Bronchial epithelial cell (primary cell): ENCODE measurements around the gene ACTA1. TPM values are rescaled to one million over a fixed set of nuclear protein-coding genes. Genes with fewer than 3 reads are reported as not detected.
A peak's percentile ranks its signal among the peaks of the same experiment; 100 is the strongest.

Experiments
- DNase-seq: peaks from one replicate; pipeline ENCODE4 v3.0.0-alpha.2; 2010; ENCODE audit warnings: low read depth
- FAIRE-seq: peaks from 2 replicates; lab custom pipeline; 2011; peaks lifted over from hg19 to GRCh38; lab: Jason Lieb, UNC
- H3K27me3 ChIP-seq: 2 replicates; pipeline ENCODE4 v1.5.1; 2011; ENCODE audit warnings: low read length; ENCODE audit not compliant: control insufficient read depth, insufficient read depth
- H3K36me3 ChIP-seq: 2 replicates; pipeline ENCODE4 v1.5.1; 2011; ENCODE audit warnings: low read length; ENCODE audit not compliant: control insufficient read depth, insufficient read depth
- H3K4me3 ChIP-seq: 2 replicates; pipeline ENCODE4 v1.5.1; 2011; ENCODE audit warnings: mild to moderate bottlenecking, low read depth, low read length, control low read depth
- total RNA-seq: library from RNA; depleted of rRNA; stranded (reverse); fragments of >200 nt; gene quantifications from 2 replicates; pipeline ENCODE4 v1.2.1, GENCODE V29; 2014
- TF ChIP-seq, protein P1 (sequence below): IDR thresholded peaks from 2 replicates; pipeline ENCODE4 v1.5.1; 2011; ENCODE audit warnings: mild to moderate bottlenecking, moderate library complexity, low read length, control low read depth, inconsistent platforms; ENCODE audit not compliant: insufficient read depth, severe bottlenecking

The ACTA1 gene
- total RNA-seq, 1 donor from 2014 or later, result not detected

GRCh38 chr1:229452956-229453801 lies 19.3 kb upstream of the ACTA1 start:
- H3K36me3 ChIP-seq, result peaks cover 2% of the 10 kb centered on the region
- no peaks in the 10 kb centered on the region for H3K27me3 ChIP-seq
- DNase-seq (peak; percentile 50), FAIRE-seq (no peak)
- H3K4me3 ChIP-seq, result no peak overlapping the region
- TF ChIP-seq, protein P1, sequence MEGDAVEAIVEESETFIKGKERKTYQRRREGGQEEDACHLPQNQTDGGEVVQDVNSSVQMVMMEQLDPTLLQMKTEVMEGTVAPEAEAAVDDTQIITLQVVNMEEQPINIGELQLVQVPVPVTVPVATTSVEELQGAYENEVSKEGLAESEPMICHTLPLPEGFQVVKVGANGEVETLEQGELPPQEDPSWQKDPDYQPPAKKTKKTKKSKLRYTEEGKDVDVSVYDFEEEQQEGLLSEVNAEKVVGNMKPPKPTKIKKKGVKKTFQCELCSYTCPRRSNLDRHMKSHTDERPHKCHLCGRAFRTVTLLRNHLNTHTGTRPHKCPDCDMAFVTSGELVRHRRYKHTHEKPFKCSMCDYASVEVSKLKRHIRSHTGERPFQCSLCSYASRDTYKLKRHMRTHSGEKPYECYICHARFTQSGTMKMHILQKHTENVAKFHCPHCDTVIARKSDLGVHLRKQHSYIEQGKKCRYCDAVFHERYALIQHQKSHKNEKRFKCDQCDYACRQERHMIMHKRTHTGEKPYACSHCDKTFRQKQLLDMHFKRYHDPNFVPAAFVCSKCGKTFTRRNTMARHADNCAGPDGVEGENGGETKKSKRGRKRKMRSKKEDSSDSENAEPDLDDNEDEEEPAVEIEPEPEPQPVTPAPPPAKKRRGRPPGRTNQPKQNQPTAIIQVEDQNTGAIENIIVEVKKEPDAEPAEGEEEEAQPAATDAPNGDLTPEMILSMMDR, result peak; percentile 51

DNA sequence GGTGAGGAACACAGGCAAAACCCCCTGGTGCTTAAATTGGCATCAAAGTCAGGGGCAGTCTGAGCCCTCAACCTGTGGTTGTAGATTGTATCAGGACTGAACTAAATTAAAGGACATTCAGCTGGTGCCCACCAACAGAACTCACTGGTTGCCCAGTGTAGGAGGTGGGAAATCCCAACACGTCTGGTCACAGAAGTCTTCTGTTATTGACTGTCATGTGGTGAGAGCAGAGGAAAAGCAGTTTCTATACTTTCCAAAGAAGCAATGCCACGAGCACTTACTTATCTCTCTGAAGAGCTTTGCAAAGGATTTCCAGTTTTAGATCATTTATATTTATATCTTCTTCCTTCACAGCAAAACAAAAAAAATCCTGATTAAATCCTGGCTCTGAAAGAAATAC lies 15.0 kb upstream of the ACTA1 start:
- H3K4me3 ChIP-seq, result no peak overlapping the region
- FAIRE-seq, result no peak
- TF ChIP-seq, protein P1, result no peak
- no peaks in the 10 kb centered on the region for H3K27me3 ChIP-seq
- no peaks in the 10 kb centered on the region for H3K36me3 ChIP-seq
- no peak for DNase-seq

DNA sequence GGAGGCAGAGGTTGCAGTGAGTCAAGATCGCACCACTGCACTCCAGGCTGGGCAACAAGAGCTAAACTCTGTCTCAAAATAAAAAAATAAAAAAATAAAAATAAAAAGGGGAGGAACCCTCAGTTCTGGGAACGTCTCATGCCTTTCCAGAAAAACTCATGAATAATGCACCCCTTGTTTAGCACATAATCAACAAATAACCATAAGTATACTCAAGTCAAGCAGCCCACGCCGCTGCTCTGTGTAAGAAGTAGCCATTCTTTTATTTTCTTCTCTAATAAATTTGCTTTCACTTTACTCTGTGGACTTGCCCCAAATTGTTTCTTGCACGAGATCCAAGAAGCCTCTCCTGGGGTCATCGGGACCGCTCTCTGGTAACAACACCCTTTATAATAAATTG lies 14.5 kb upstream of the ACTA1 start:
- no peaks in the 10 kb centered on the region for H3K36me3 ChIP-seq
- H3K27me3 ChIP-seq, result no peaks in the 10 kb centered on the region
- FAIRE-seq, result no peak
- no peak for DNase-seq
- TF ChIP-seq, protein P1, result no peak
- no peak overlapping the region for H3K4me3 ChIP-seq

DNA sequence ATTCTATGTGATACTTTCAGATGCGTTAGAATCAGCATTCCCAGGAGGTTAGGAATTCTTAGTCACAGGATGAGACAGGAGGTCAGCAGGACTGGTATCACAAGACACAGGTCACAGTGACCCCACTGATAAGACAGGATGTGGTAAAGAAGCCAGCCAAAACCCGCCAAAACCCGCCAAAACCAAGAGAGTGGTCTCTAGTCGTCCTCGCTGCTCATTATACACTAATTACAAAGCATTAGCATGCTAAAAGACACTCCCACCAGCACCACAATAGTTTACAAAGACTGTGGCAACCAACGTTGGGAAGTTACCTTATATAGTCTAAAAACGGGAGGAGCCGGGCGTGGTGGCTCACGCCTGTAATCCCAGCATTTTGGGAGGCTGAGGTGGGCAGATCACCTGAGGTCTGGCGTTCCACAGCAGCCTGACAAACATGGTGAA lies 13.9 kb upstream of the ACTA1 start:
- Histone ChIP-seq H3K36me3 (no peaks in the 10 kb centered on the region), H3K27me3 (no peaks in the 10 kb centered on the region), H3K4me3 (no peak overlapping the region)
- TF ChIP-seq, protein P1, result no peak
- DNase-seq (no peak), FAIRE-seq (no peak)

GRCh38 chr1:229445828-229446227 lies 11.9 kb upstream of the ACTA1 start:
- no peak overlapping the region for H3K4me3 ChIP-seq
- DNase-seq, result no peak
- no peaks in the 10 kb centered on the region for H3K36me3 ChIP-seq
- no peak for FAIRE-seq
- H3K27me3 ChIP-seq, result no peaks in the 10 kb centered on the region
- TF ChIP-seq, protein P1, result no peak
